GM21576 (cell line): Measurements from ENCODE around the gene ANO1.

ENCODE experiments used
- ATAC-seq: cut with Tn5 transposase; IDR thresholded peaks from one replicate; pipeline ENCODE4 v1.9.1; 2021; ENCODE audit warnings: mild to moderate bottlenecking, moderate library complexity; ENCODE audit not compliant: unreplicated experiment

Gene ANO1

DNA sequence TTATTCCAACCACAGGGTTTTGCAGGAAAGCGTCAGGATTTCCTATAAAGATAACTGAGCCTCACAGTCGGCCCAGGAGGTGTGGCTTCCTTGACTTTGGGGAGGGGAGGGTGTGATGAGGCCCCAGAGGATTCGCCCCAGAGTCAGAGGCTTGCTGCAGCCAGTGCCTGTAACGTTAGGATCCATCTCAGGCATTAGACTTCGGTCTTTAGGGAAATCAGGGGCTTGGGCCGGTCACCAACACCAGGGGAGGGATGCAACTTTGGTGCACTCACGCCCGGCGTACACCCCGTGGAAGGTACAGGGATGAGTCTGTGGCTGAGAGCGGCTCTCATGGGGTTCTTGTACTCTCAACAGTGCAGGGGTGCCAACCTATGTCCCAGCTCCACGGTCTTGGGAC is 5.7 kb upstream of the ANO1 start:
- no peak for ATAC-seq

- no peak for ATAC-seq
Measured at GRCh38 chr11:70072861-70073755, 5.0 kb upstream of the ANO1 start.

DNA sequence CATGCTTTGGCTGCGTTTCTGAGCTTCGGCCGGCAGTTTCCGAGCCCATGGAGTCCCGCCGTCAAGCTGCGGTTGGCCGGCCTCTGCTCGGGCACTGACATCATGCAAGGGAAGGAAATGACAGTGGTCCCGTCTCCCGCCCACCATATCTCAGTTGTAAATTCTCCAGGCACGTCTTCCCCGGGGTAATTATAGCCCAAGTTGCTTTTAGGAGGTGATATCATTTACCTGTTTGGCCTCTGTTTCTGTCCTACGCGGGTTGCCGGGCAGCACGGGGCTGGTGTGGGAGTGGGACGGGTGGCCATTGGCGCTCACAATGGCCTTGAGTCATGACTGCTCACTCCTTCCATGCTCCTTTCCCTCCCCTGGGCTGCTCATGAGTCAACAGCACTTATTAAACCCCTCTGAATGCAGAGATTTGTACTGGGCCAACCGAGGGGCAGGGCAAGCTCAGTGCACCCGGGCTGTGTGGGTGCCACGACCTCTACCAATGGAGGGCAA is 4.2 kb upstream of the ANO1 start:
- no peak for ATAC-seq

DNA sequence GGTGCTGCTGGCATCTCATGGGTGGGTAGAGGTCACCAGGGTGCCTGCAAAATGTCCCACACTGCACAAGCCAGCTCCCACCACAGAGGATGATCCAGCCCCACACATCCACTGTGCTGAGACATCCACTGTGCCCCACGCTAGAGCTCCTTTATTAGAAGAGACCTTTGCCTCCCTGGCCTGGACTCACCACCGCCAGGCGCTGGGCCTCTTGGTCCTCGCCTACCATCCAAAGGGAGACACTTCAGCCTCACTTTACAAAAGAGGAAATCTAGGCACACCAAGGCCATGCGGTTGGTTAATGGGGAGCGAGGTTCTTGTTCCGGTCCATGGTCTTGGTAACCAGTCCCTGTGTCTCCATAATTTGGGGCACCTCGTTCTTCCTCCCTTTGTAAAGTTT is 3.4 kb upstream of the ANO1 start:
- ATAC-seq, result no peak

DNA sequence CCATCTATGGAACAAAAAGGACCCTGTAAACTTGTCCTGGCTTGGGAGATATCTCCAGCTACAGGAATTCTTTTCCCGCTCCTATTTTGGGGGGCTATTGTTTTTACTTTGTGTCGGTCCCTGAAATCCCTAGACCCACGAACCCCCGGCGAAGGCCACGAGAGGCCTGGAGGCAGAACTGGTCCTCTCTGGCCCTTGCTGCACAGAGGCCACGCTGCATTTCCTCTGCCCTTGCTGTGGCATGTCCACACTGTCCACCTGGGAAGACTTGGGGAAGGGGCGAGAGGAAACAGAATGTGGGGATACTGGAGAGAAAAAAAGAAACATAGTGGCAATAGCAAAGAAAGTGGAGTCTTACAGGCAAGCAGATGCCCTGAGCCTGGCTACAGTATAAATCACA is 2.3 kb upstream of the ANO1 start:
- no peak for ATAC-seq

GRCh38 chr11:70076461-70076931 is 1.6 kb upstream of the ANO1 start:
- no peak for ATAC-seq

- ATAC-seq, result no peak
Measured at GRCh38 chr11:70077411-70078094, 564 bp upstream of the ANO1 start.

DNA sequence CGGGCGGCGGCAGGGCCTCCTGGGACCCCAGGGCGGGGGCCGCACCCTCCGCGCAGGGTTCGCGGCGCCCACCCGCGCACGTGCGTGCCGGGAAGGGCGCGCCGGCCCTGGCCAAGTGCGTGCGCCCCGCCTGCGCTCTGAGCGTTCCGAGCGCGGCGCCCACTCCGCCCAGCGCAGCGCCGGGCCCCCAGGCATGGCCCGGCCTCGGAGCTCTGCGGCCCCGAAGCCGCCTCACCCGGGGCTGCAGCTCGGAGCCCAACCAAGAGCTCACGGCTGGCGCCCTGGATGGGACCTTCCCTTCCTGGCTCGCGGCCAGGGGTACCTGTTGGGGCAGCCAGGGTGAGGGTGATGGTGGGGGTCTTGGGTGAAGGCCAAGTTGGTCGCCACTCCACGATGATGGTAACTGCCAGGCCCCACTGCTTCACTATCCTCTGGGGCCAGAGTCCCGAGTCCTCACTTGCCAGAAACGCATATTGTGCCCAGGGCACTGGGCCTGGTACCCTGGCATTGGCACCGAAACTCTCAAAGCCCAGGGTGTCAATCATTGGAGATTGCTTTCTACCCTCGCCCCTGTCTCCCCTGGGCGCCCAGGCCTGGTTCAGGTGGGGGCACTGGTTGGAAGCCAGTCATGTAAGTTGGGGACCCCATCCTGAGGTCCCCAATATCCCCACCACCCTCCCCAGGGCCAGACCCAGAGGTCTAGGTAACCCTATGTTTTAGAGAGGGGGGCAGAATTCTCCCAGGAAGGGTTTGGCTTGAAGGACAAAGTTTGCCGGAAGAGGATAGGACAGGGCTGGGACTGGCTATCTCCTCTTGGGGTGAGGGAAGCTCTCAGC is 882 bp downstream of the ANO1 start:
- ATAC-seq, result no peak

- ATAC-seq, result no peak
Measured at GRCh38 chr11:70079691-70080090, 1.6 kb downstream of the ANO1 start.

- no peak for ATAC-seq
Measured at GRCh38 chr11:70080763-70081162, 2.6 kb downstream of the ANO1 start.

- no peak for ATAC-seq
Measured at GRCh38 chr11:70082829-70083228, 4.7 kb downstream of the ANO1 start.

GRCh38 chr11:70084046-70084984 is 6.2 kb downstream of the ANO1 start:
- ATAC-seq, result no peak

GRCh38 chr11:70085815-70086769 is 8.0 kb downstream of the ANO1 start:
- ATAC-seq, result no peak

DNA sequence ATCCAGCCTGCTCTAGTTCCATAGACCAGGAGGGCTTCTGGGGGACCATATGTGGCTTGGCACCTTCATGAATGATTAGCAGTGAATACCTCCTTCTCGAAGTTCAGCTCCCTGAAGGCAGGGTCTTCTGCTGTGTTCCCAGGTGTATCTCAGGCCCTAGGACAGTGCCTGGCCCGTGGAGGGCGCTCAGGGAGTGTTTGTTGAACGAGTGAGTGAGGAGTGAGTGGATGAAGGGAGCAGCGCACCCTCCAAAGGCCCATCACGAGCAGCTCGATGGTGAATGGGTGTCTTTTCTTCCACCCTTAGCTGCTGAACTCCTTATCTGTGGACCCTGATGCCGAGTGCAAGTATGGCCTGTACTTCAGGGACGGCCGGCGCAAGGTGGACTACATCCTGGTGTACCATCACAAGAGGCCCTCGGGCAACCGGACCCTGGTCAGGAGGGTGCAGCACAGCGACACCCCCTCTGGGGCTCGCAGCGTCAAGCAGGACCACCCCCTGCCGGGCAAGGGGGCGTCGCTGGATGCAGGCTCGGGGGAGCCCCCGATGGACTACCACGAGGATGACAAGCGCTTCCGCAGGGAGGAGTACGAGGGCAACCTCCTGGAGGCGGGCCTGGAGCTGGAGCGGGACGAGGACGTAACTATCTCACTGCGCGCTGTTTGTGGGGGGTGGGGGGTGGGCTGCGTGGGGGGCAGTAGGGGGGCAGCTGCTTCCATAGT is 9.5 kb downstream of the ANO1 start:
- ATAC-seq, result no peak

GRCh38 chr11:70088735-70089250 is 10.7 kb downstream of the ANO1 start:
- no peak for ATAC-seq

GRCh38 chr11:70089631-70090030 is 11.5 kb downstream of the ANO1 start:
- ATAC-seq, result no peak

- no peak for ATAC-seq
Measured at GRCh38 chr11:70090961-70091381, 12.9 kb downstream of the ANO1 start.

- no peak for ATAC-seq
Measured at GRCh38 chr11:70091638-70092037, 13.5 kb downstream of the ANO1 start.
